Measurements from ENCODE around the gene UTP20. TPM values are rescaled to one million over a fixed set of nuclear protein-coding genes. Genes with fewer than 3 reads are reported as not detected.

The UTP20 gene
- total and polyA plus RNA-seq, 2 of the 4 experiments (the other 2 are of a cell fraction) = 6.8 to 22.0 TPM

DNA sequence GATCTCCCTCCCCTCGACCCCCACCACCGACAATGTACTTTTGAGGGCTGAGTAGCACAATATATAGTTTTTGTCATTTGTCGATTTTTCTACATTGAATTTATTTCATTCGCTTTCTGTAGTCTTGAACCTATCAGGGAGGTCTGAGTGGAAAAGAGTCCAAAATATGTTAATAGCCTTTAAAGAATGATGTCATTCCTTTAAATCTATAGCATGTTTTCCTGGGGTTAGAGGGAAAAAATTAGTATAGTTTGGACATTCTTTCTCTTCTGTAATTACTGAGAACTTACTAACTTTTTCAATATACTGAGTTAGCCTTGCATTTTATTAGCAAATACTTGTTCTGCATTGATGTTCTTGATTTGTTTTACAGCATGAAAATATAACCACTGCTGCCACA, 71.8 kb downstream of the UTP20 start:
- no CpG with 5 or more reads among the region's 4 CpGs for WGBS, 2 experiments (ENCODE audit: extremely low coverage in 2 of 2, insufficient read length in 1 of 2)
- dilution Hi-C loops (cut with HindIII; ENCODE audit: low sequenced_read_pairs, unreplicated experiment) = no loop called here
- CTCF ChIA-PET = no interaction called here

More for the DNA sequence above, 71.8 kb downstream of the UTP20 start:
- no peaks in the 10 kb centered on the region for H3K4me1 ChIP-seq (ENCODE audit: control insufficient read depth, insufficient read depth, low read length)
- no peaks in the 10 kb centered on the region for H3K27me3 ChIP-seq (ENCODE audit: control insufficient read depth, insufficient read depth, low read length)
- no peak overlapping the region for H3K56ac ChIP-seq (ENCODE audit: extremely low read depth, insufficient read depth, low read length)
- no peak overlapping the region for H4K5ac ChIP-seq (ENCODE audit: low read depth, low read length)
- H3K23ac ChIP-seq (ENCODE audit: low read depth, low read length) = no peak overlapping the region
- H3K4me3 ChIP-seq (ENCODE audit: insufficient read depth, low read depth, low read length) = no peak overlapping the region
- H2BK120ac ChIP-seq (ENCODE audit: low read depth, low read length) = no peak overlapping the region
- no peak for TF ChIP-seq SMC3 (IDR thresholded peaks at IDR 0.05; ENCODE audit: low read depth, low read length)
- TF ChIP-seq RAD21 (IDR thresholded peaks at IDR 0.05; ENCODE audit: low read length) = no peak
- no peak for TF ChIP-seq BHLHE40 (IDR thresholded peaks at IDR 0.05; ENCODE audit: low read depth, low read length)
- TF ChIP-seq RCOR1 (IDR thresholded peaks at IDR 0.05; ENCODE audit: insufficient replicate concordance, low read length) = no peak
- TF ChIP-seq NFE2L2 (IDR thresholded peaks at IDR 0.05; ENCODE audit: low read depth, low read length) = no peak
- TF ChIP-seq MXI1 (IDR thresholded peaks at IDR 0.05; ENCODE audit: borderline replicate concordance, low read depth, low read length) = no peak
- TF ChIP-seq FOS (IDR thresholded peaks at IDR 0.05; ENCODE audit: low read depth, low read length) = no peak
- no peak for TF ChIP-seq CHD1 (IDR thresholded peaks at IDR 0.05; ENCODE audit: low read depth, low read length)
- TF ChIP-seq, protein P1, sequence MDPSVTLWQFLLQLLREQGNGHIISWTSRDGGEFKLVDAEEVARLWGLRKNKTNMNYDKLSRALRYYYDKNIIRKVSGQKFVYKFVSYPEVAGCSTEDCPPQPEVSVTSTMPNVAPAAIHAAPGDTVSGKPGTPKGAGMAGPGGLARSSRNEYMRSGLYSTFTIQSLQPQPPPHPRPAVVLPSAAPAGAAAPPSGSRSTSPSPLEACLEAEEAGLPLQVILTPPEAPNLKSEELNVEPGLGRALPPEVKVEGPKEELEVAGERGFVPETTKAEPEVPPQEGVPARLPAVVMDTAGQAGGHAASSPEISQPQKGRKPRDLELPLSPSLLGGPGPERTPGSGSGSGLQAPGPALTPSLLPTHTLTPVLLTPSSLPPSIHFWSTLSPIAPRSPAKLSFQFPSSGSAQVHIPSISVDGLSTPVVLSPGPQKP (IDR thresholded peaks at IDR 0.05; ENCODE audit: borderline replicate concordance, low read depth, low read length) = no peak
- no peak for TF ChIP-seq MAZ (IDR thresholded peaks at IDR 0.05; ENCODE audit: borderline replicate concordance, low read depth, low read length)
- no peak for TF ChIP-seq MAFK (IDR thresholded peaks at IDR 0.05; ENCODE audit: low read depth, low read length)
- TF ChIP-seq, protein P2, sequence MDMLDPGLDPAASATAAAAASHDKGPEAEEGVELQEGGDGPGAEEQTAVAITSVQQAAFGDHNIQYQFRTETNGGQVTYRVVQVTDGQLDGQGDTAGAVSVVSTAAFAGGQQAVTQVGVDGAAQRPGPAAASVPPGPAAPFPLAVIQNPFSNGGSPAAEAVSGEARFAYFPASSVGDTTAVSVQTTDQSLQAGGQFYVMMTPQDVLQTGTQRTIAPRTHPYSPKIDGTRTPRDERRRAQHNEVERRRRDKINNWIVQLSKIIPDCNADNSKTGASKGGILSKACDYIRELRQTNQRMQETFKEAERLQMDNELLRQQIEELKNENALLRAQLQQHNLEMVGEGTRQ (IDR thresholded peaks at IDR 0.05; ENCODE audit: low read depth, low read length) = no peak
- TF ChIP-seq, protein P3, sequence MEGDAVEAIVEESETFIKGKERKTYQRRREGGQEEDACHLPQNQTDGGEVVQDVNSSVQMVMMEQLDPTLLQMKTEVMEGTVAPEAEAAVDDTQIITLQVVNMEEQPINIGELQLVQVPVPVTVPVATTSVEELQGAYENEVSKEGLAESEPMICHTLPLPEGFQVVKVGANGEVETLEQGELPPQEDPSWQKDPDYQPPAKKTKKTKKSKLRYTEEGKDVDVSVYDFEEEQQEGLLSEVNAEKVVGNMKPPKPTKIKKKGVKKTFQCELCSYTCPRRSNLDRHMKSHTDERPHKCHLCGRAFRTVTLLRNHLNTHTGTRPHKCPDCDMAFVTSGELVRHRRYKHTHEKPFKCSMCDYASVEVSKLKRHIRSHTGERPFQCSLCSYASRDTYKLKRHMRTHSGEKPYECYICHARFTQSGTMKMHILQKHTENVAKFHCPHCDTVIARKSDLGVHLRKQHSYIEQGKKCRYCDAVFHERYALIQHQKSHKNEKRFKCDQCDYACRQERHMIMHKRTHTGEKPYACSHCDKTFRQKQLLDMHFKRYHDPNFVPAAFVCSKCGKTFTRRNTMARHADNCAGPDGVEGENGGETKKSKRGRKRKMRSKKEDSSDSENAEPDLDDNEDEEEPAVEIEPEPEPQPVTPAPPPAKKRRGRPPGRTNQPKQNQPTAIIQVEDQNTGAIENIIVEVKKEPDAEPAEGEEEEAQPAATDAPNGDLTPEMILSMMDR (conservative IDR thresholded peaks at IDR 0.05; ENCODE audit: low read depth, low read length) = no peak
- TF ChIP-seq POLR2A (IDR thresholded peaks at IDR 0.05; ENCODE audit: low read depth, low read length) = no peak
- no peak overlapping the region for H2BK5ac ChIP-seq (ENCODE audit: low read depth, low read length, poor library complexity, severe bottlenecking)
- H3K79me1 ChIP-seq (ENCODE audit: low read depth in 1 of 2, low read length in 2 of 2) = no peaks in the 10 kb centered on the region
- no peak overlapping the region for H3K27ac ChIP-seq (ENCODE audit: insufficient read depth, low read length)
- no peak overlapping the region for H2BK20ac ChIP-seq (ENCODE audit: low read depth, low read length)
- peaks cover 16% of the 10 kb centered on the region for H3K36me3 ChIP-seq (ENCODE audit: control insufficient read depth, insufficient read depth, low read length)
- no peak for ATAC-seq (ENCODE audit: low read depth)
- H4K91ac ChIP-seq (ENCODE audit: insufficient read depth, low read depth, low read length) = no peak overlapping the region
- H2AK9ac ChIP-seq (replicated peaks; ENCODE audit: low read depth, low read length, poor library complexity) = no peak overlapping the region
- in situ Hi-C loops (cut with MboI; ENCODE audit: low sequenced_read_pairs) (no loop called here), intact Hi-C loops (cut with micrococcal nuclease) (no loop called here)
- no peak overlapping the region for H3K4ac ChIP-seq (ENCODE audit: low read depth, low read length)
- no peak overlapping the region for H3K4me2 ChIP-seq (ENCODE audit: low read depth, low read length)
- BruUV-seq (replicated peaks) = no TSS peak
- no peak overlapping the region for H4K8ac ChIP-seq (ENCODE audit: low read depth in 2 of 2, low read length in 2 of 2)
- H2BK15ac ChIP-seq (ENCODE audit: low read depth, low read length) = no peak overlapping the region
- no peaks in the 10 kb centered on the region for H3K9me3 ChIP-seq (ENCODE audit: control insufficient read depth, insufficient read depth, low read length)
- H3K14ac ChIP-seq (replicated peaks; ENCODE audit: low read depth, low read length) = no peak overlapping the region
- H2AK5ac ChIP-seq (ENCODE audit: low read depth, low read length) = no peak overlapping the region
- DNase-seq = no peak
- no peaks in the 10 kb centered on the region for H3K9me1 ChIP-seq (ENCODE audit: insufficient read depth, low read length)
- POLR2A ChIA-PET (ENCODE audit: unreplicated experiment) = no interaction called here
- no peak overlapping the region for H3K9ac ChIP-seq (ENCODE audit: low read depth, low read length)
- no peaks in the 10 kb centered on the region for H4K20me1 ChIP-seq (ENCODE audit: insufficient read depth, low read length)
- no peak overlapping the region for H2AFZ ChIP-seq (replicated peaks; ENCODE audit: low read length, poor library complexity)
- no peak overlapping the region for H3K18ac ChIP-seq (ENCODE audit: low read depth, low read length)

Measured in IMR-90 (cell line).